DMS 273 (cell line): Measurements from ENCODE around the gene REV3L.
A peak's percentile ranks its signal among the peaks of the same experiment; 100 is the strongest.
"Not testable (repeated sequence)": the region's sequence is repeated elsewhere in the genome, so short reads cannot be mapped to it uniquely, and the experiment has no call there.

Source experiments
- DNase-seq: peaks from one replicate; lab custom pipeline; 2025; ENCODE audit not compliant: unreplicated experiment; lab: John Stamatoyannopoulos, UW

The REV3L gene

DNA sequence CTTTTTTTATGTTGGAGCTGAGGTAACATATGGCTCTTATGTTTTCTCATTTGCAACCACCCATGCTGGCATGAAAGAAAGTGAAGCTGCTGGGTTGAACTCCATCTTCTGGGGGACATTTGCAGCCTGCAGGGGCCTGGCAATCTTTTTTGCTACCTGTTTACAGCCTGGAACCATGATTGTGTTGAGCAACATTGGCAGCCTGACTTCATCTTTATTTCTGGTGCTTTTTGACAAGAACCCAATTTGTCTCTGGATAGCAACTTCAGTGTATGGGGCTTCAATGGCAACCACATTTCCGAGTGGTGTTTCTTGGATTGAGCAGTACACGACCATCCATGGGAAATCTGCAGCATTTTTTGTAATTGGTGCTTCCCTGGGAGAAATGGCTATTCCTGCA is 216.7 kb downstream of the REV3L start:
- DNase-seq, result no peak

DNA sequence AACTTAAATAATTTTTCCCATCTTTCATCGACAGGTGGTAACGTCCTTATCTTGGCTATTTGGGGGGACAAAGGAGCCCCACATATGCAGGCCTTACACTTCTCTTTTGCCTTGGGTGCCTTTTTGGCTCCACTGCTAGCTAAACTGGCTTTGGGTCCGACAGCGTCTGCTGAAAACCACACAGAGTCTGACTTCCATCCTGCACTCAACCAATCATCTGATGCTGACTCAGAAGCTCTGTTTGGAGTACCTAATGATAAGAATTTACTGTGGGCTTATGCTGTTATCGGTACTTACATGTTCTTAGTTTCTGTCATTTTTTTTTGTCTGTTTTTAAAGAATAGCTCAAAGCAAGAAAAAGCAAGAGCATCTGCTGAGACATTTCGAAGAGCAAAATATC is 217.2 kb downstream of the REV3L start:
- DNase-seq, result no peak

- DNase-seq, result no peak
These were observed 219.2 kb downstream of the REV3L start for GRCh38 chr6:111263837-111264236.

- DNase-seq, result no peak
These were observed 222.3 kb downstream of the REV3L start for GRCh38 chr6:111260570-111261298.

DNA sequence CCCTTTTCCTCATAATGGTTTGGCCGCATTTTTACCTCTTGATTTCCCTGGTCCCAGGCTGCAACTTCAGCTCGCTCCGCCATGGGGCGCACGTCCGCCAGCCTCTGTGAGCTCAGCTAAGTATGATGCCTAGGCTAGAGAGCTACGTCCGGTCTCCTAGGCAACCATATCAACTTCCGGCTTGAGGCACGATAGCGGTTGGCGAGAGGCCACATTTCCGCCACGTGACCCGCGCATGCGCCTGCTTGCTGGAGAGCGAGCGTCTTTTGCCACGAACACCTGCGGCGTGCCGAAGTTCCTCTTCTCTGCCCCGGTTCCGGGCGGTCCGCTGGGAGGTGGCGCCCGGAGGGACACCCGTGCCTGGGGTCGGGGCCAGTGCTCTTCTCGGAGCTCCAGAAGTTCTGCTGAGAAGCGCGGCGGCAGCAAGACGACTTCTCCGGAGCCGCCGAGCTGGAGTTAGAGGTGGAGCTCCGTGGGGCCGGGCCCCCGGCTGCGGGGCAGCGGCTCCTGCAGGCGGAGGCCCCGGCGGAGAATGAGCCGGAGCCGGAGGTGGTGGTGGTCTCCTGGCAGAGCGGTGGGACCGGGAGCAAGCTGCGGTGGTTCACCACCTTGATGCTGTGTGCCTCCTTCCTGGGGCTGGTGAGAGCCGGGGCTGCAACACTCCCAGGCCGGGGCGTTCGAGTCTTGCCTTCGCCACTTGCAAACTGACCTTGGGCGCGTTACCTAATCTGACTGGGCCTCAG is 223.8 kb downstream of the REV3L start:
- peak; percentile 100 for DNase-seq

DNA sequence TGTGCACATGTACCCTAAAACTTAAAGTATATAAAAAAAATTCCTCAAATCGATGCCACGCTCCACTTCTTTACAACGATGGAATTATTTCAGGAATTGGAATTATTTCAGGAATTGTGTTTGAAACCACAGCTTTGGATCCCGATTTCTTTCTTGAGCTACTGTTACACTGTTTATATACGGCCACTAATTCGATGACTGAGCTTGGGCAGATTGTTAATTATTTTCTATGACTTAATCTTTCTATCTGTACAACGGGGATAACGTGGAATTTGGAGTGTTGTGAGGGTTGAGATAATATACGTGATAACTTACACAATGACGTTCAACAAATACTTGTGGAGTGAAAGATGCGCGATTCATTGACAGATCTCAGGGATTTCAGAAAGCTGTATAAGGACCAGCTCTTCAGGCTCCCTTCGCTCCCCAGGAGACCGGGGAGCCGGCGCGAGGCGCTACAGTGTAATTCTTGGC is 224.4 kb downstream of the REV3L start:
- DNase-seq, result no peak

DNA sequence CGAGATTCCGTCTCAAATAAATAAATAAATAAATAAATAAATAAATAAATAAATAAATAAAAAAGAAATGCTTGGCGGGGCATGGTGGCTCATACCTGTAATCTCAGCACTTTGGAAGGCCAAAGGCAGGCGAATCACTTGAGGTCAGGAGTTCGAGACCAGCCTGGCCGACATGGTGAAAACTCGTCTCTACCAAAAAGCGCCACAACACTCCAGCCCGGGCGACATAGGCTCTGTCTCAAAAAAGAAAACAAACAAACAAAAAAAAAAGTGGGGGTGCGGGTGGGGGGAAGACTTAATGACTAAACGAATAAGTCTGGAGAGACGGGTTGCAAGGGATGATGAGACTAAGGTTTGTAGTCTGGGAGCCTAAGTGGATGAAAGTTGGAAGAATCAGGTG is 225.0 kb downstream of the REV3L start:
- DNase-seq, result no peak

DNA sequence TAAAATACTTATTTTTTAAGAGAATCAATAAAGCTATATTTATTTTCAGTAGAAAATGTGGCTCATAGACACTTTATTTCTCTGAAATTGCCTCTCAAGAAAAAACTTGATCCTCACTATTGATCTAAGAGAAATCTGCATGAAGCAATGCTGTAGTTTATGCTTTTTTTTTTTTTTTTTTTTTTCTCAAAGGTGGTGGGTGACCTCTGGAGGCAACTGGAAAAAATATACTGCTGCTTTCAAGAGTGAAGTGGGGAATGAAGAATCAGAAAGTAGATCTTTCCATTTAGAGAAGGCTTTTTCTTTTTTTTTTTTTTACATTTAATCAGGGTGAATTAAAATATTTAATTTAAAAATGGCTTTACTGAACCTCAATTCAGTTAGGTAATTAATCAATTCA is 226.4 kb downstream of the REV3L start:
- DNase-seq, result peak; percentile 12

DNA sequence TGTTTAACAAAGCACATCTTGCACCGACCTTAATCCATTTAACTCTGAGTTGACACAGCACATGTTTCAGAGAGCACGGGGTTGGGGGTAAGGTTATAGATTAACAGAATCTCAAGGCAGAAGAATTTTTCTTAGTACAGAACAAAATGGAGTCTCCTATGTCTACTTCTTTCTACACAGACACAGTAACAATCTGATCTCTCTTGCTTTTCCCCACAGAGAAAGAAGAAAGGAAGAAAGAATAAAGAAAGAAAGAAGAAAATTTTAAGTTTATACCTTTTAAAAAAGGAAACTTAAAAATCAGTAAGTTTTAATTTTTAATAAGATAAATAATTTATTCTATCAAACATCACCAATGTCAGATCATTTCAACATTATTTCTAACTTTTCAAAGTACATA is 227.2 kb downstream of the REV3L start:
- not testable (repeated sequence) for DNase-seq

- no peak for DNase-seq
These were observed 228.2 kb downstream of the REV3L start for GRCh38 chr6:111254779-111255166.

- no peak for DNase-seq
These were observed 228.8 kb downstream of the REV3L start for GRCh38 chr6:111254004-111254778.

DNA sequence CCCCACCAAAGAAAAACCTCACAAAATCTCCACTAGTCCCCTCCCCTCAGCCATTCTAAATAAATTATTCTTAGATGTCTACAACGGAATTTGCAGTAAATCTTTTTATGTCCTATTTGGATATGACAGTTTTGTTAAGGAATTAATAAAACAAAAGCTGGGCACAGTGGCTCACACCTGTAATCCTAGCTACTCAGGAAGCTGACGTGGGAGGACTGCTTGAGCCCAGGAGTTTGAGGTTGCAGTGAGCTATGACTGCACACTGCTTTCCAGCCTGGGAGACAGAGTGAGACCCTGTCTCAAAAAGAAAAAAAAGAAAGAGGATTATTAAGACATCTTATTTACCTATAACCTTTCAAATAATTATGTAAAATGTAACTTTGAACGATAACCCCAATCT is 230.3 kb downstream of the REV3L start:
- DNase-seq, result no peak

GRCh38 chr6:111250791-111251354 is 232.1 kb downstream of the REV3L start:
- peak; percentile 6 for DNase-seq
